ENCODE data around the gene RHOC.

DNA sequence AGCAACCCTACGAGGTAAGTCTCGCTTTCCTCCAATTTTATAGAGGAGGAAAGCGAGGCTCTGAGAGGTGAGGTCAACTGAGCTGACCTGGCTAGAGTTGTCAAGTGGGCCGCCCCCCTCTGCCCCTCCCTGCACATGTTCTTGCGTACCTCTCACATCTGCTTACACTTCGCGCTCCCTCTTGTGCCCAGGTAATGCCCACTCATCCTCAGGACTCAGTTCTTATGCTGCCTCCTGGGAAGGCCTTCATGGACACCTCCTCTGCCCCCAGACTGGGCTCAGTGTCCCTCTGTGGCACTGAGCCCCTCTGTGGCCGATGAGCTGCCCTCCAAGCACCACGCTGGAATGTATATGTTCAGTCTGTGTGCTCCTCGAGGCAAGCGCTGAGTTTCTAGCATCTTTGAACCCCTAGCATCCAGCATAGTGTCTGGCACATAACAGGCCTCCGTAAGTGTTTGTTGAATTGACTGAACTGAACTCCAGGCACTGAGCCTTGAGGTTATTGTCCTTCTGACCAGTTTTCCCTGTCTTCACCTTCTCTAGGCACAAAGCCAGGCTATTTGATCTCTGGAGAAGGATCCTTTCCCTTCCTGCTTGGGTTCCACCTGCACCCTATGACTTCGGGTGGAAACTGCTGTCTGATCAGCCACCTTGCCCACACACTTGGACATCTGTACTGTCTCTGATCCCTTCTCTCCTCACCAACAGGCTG lies 19.0 kb downstream of the RHOC start:
- TF ChIP-seq, protein P1, sequence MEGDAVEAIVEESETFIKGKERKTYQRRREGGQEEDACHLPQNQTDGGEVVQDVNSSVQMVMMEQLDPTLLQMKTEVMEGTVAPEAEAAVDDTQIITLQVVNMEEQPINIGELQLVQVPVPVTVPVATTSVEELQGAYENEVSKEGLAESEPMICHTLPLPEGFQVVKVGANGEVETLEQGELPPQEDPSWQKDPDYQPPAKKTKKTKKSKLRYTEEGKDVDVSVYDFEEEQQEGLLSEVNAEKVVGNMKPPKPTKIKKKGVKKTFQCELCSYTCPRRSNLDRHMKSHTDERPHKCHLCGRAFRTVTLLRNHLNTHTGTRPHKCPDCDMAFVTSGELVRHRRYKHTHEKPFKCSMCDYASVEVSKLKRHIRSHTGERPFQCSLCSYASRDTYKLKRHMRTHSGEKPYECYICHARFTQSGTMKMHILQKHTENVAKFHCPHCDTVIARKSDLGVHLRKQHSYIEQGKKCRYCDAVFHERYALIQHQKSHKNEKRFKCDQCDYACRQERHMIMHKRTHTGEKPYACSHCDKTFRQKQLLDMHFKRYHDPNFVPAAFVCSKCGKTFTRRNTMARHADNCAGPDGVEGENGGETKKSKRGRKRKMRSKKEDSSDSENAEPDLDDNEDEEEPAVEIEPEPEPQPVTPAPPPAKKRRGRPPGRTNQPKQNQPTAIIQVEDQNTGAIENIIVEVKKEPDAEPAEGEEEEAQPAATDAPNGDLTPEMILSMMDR (IDR thresholded peaks at IDR 0.05) = no peak
- TF ChIP-seq POLR2A (IDR thresholded peaks at IDR 0.05; ENCODE audit: low read depth) (no peak), POLR2AphosphoS5 (IDR thresholded peaks at IDR 0.05) (no peak)
